ENCODE results near the gene ATP2A3.

ATP2A3 gene

GRCh38 chr17:3916825-3917224 is 47.4 kb downstream of the ATP2A3 start:
- no peaks in the 10 kb centered on the region for H3K36me3 ChIP-seq (ENCODE audit: control insufficient read depth, insufficient read depth, low read length)
- no peak overlapping the region for H3K4me3 ChIP-seq (ENCODE audit: extremely low read depth, insufficient read depth, low read length, poor library complexity, severe bottlenecking)
- WGBS, 2 experiments (ENCODE audit: insufficient coverage in 2 of 2), result 97% methylated on average over 4 to 5 of the region's 10 CpGs
- H3K27ac ChIP-seq (ENCODE audit: low read depth, low read length, severe bottlenecking), result no peak overlapping the region
- H3K9me3 ChIP-seq (ENCODE audit: control insufficient read depth, low read length), result no peaks in the 10 kb centered on the region
- H3K4me1 ChIP-seq (ENCODE audit: control insufficient read depth, insufficient read depth, low read length, poor library complexity, severe bottlenecking), result no peaks in the 10 kb centered on the region

GRCh38 chr17:3915995-3916696 is 48.1 kb downstream of the ATP2A3 start, which contains the start of gene P2RX1:
Gene P2RX1, minus strand, starts transcription at chr17:3916465. Its CDS starts 240 bp downstream, at chr17:3916225.
- 91 to 93% methylated on average over 19 to 28 of the region's 28 CpGs for WGBS, 2 experiments (ENCODE audit: insufficient coverage in 2 of 2)
- Histone ChIP-seq H3K9me3 (ENCODE audit: control insufficient read depth, low read length) (no peaks in the 10 kb centered on the region), H3K4me1 (ENCODE audit: control insufficient read depth, insufficient read depth, low read length, poor library complexity, severe bottlenecking) (no peaks in the 10 kb centered on the region), H3K36me3 (ENCODE audit: control insufficient read depth, insufficient read depth, low read length) (no peaks in the 10 kb centered on the region), H3K4me3 (ENCODE audit: extremely low read depth, insufficient read depth, low read length, poor library complexity, severe bottlenecking) (no peak within 1 kb of the TSS), H3K27ac (ENCODE audit: low read depth, low read length, severe bottlenecking) (no peak within 1 kb of the TSS)

- WGBS, 2 experiments (ENCODE audit: insufficient coverage in 2 of 2), result 91 to 92% methylated on average over 7 to 9 of the region's 13 CpGs
- no peak overlapping the region for H3K4me3 ChIP-seq (ENCODE audit: extremely low read depth, insufficient read depth, low read length, poor library complexity, severe bottlenecking)
These were observed 48.6 kb downstream of the ATP2A3 start for GRCh38 chr17:3915581-3915994.

GRCh38 chr17:3914312-3914670 is 49.9 kb downstream of the ATP2A3 start:
- no peak overlapping the region for H3K4me3 ChIP-seq (ENCODE audit: extremely low read depth, insufficient read depth, low read length, poor library complexity, severe bottlenecking)
- no peaks in the 10 kb centered on the region for H3K9me3 ChIP-seq (ENCODE audit: control insufficient read depth, low read length)
- 83 to 99% methylated on average over 6 to 8 of the region's 10 CpGs for WGBS, 2 experiments (ENCODE audit: insufficient coverage in 2 of 2)
- no peak overlapping the region for H3K27ac ChIP-seq (ENCODE audit: low read depth, low read length, severe bottlenecking)
- H3K36me3 ChIP-seq (ENCODE audit: control insufficient read depth, insufficient read depth, low read length), result no peaks in the 10 kb centered on the region
- H3K4me1 ChIP-seq (ENCODE audit: control insufficient read depth, insufficient read depth, low read length, poor library complexity, severe bottlenecking), result no peaks in the 10 kb centered on the region

More at GRCh38 chr17:3915581-3915994, 48.6 kb downstream of the ATP2A3 start:
- no peaks in the 10 kb centered on the region for H3K9me3 ChIP-seq (ENCODE audit: control insufficient read depth, low read length)
- no peak overlapping the region for H3K27ac ChIP-seq (ENCODE audit: low read depth, low read length, severe bottlenecking)
- no peaks in the 10 kb centered on the region for H3K36me3 ChIP-seq (ENCODE audit: control insufficient read depth, insufficient read depth, low read length)
- no peaks in the 10 kb centered on the region for H3K4me1 ChIP-seq (ENCODE audit: control insufficient read depth, insufficient read depth, low read length, poor library complexity, severe bottlenecking)

DNA sequence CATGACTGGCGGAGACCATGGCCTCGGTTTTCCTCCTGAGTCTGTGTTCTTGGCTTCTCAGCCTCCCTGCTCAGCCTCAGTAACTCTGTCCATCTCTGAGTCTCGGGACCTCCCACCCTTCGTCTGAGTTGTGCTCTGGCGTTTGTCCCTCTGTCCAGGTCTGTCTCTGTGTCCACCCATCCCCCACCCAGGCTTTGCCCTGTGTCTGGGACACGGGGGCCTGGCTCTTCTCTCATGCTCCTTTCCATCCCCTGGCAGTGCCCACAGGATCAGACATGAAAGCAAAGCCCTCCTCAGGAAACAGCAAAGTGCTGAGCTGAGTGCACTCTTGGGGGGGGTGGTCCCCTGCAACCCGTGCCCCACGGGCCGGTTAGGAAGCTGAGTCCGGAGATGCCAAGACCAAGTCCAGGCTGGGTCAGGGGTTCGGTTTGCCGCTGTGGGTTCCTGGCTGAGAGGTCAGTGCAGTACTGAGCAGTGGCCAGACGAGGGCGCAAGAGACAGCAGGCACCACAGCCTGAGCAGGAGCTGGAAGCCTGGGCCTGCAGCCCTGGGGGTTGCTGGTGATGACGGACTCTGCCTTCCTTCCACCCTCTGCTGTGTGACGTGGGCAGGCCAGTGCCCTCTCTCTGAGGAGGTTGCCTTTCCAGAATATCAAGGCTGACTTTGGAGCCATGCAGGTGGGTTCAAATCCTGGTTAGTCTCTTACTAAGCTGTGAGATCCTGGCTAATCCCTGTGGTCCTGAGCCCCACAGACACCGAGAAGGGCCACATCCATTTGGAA is 50.5 kb downstream of the ATP2A3 start:
- Histone ChIP-seq H3K9me3 (ENCODE audit: control insufficient read depth, low read length) (no peaks in the 10 kb centered on the region), H3K36me3 (ENCODE audit: control insufficient read depth, insufficient read depth, low read length) (no peaks in the 10 kb centered on the region), H3K4me1 (ENCODE audit: control insufficient read depth, insufficient read depth, low read length, poor library complexity, severe bottlenecking) (no peaks in the 10 kb centered on the region), H3K4me3 (ENCODE audit: extremely low read depth, insufficient read depth, low read length, poor library complexity, severe bottlenecking) (no peak overlapping the region), H3K27ac (ENCODE audit: low read depth, low read length, severe bottlenecking) (no peak overlapping the region)
- 35 to 43% methylated on average over 15 to 17 of the region's 17 CpGs for WGBS, 2 experiments (ENCODE audit: insufficient coverage in 2 of 2)

- Histone ChIP-seq H3K9me3 (ENCODE audit: control insufficient read depth, low read length) (no peaks in the 10 kb centered on the region), H3K4me3 (ENCODE audit: extremely low read depth, insufficient read depth, low read length, poor library complexity, severe bottlenecking) (no peak overlapping the region), H3K36me3 (ENCODE audit: control insufficient read depth, insufficient read depth, low read length) (no peaks in the 10 kb centered on the region), H3K4me1 (ENCODE audit: control insufficient read depth, insufficient read depth, low read length, poor library complexity, severe bottlenecking) (no peaks in the 10 kb centered on the region), H3K27ac (ENCODE audit: low read depth, low read length, severe bottlenecking) (no peak overlapping the region)
- 83 to 92% methylated on average over 1 to 2 of the region's 2 CpGs for WGBS, 2 experiments (ENCODE audit: insufficient coverage in 2 of 2)
These were observed 51.4 kb downstream of the ATP2A3 start for GRCh38 chr17:3912827-3913226.

DNA sequence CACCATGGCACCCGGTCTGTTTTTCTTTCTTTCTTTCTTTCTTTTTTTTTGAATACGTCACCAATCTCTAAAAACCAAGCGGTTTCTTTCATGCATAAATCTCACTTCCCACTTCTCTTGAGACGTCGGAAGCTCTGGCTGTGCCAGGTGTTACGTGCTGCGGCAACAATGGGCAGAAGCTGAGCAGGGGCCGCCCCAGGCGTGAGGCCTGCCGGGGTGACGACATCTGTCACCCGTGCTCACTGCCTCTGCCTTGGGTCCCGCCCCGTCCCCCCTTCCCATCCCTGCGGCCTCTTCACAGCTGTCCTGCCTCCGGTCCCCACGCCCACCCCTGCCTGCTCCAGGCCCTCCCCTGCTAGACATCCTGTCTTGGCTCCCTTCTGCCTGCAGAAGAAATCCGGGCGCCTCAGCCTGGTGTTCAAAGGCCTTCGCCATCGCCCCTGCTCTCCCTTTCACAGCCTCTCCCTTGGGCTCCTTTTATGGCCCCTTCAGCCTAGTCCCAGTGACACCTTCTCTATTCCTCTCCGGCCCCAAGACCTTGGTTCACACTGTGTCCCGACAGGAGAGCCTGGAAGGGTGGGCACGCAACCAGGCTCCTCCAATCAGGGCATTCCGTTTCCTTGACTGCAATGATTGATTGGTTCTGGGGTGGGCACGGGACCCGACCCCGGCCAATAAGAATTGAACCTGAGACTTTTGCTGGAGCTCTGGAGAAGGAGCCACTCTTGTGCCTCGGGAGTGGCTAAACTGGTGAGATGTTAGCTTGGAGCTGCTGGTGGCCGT is 52.8 kb downstream of the ATP2A3 start:
- no peak overlapping the region for H3K27ac ChIP-seq (ENCODE audit: low read depth, low read length, severe bottlenecking)
- no peaks in the 10 kb centered on the region for H3K36me3 ChIP-seq (ENCODE audit: control insufficient read depth, insufficient read depth, low read length)
- H3K9me3 ChIP-seq (ENCODE audit: control insufficient read depth, low read length), result no peaks in the 10 kb centered on the region
- H3K4me3 ChIP-seq (ENCODE audit: extremely low read depth, insufficient read depth, low read length, poor library complexity, severe bottlenecking), result no peak overlapping the region
- H3K4me1 ChIP-seq (ENCODE audit: control insufficient read depth, insufficient read depth, low read length, poor library complexity, severe bottlenecking), result no peaks in the 10 kb centered on the region
- WGBS, 2 experiments (ENCODE audit: insufficient coverage in 2 of 2), result 81 to 83% methylated on average over 26 of the region's 30 CpGs

GRCh38 chr17:3910420-3911270 is 53.6 kb downstream of the ATP2A3 start:
- H3K4me1 ChIP-seq (ENCODE audit: control insufficient read depth, insufficient read depth, low read length, poor library complexity, severe bottlenecking), result no peaks in the 10 kb centered on the region
- H3K27ac ChIP-seq (ENCODE audit: low read depth, low read length, severe bottlenecking), result no peak overlapping the region
- H3K9me3 ChIP-seq (ENCODE audit: control insufficient read depth, low read length), result no peaks in the 10 kb centered on the region
- 86 to 88% methylated on average over 8 to 9 of the region's 11 CpGs for WGBS, 2 experiments (ENCODE audit: insufficient coverage in 2 of 2)
- no peak overlapping the region for H3K4me3 ChIP-seq (ENCODE audit: extremely low read depth, insufficient read depth, low read length, poor library complexity, severe bottlenecking)
- no peaks in the 10 kb centered on the region for H3K36me3 ChIP-seq (ENCODE audit: control insufficient read depth, insufficient read depth, low read length)

GRCh38 chr17:3909257-3909656 is 55.0 kb downstream of the ATP2A3 start:
- Histone ChIP-seq H3K36me3 (ENCODE audit: control insufficient read depth, insufficient read depth, low read length) (no peaks in the 10 kb centered on the region), H3K4me1 (ENCODE audit: control insufficient read depth, insufficient read depth, low read length, poor library complexity, severe bottlenecking) (no peaks in the 10 kb centered on the region), H3K27ac (ENCODE audit: low read depth, low read length, severe bottlenecking) (no peak overlapping the region), H3K9me3 (ENCODE audit: control insufficient read depth, low read length) (no peaks in the 10 kb centered on the region), H3K4me3 (ENCODE audit: extremely low read depth, insufficient read depth, low read length, poor library complexity, severe bottlenecking) (no peak overlapping the region)
- WGBS, 2 experiments (ENCODE audit: insufficient coverage in 2 of 2), result 93 to 95% methylated on average over 11 to 12 of the region's 12 CpGs

All from mesodermal cell (in vitro differentiated cells).